Mammary epithelial cell (primary cell): ENCODE data around the gene HEBP2.

ENCODE experiments used
- CTCF ChIP-seq, 2 donors: IDR thresholded peaks in 1 of 2; conservative IDR thresholded peaks in 1 of 2; 2 replicates each; pipeline ENCODE4 v1.5.1; 2011 to 2012; ENCODE audit warnings: inconsistent platforms in 2 of 2, low read length in 2 of 2, mild to moderate bottlenecking in 2 of 2, control low read depth in 1 of 2, low read depth in 1 of 2; ENCODE audit not compliant: insufficient read depth in 1 of 2; ENCODE audit errors: extremely low read depth in 1 of 2
- EZH2 ChIP-seq: IDR thresholded peaks from 2 replicates; pipeline ENCODE4 v1.6.1; 2012; ENCODE audit warnings: low read length, inconsistent platforms, borderline replicate concordance

GRCh38 chr6:138415125-138415524 is 11.1 kb downstream of the HEBP2 start:
- TF ChIP-seq CTCF (conservative IDR thresholded peaks at IDR 0.05 in 1 of 2, IDR thresholded peaks at IDR 0.05 in 1 of 2; ENCODE audit: extremely low read depth in 1 of 2, insufficient read depth in 1 of 2, low read depth in 1 of 2, low read length in 2 of 2) (no peak), EZH2 (no peak)
